ENCODE measurements around the gene FRMD5. TPM values are rescaled to one million over a fixed set of nuclear protein-coding genes. Genes with fewer than 3 reads are reported as not detected.

The FRMD5 gene
- total RNA-seq, 1 experiment from 2014 or later: not detected

DNA sequence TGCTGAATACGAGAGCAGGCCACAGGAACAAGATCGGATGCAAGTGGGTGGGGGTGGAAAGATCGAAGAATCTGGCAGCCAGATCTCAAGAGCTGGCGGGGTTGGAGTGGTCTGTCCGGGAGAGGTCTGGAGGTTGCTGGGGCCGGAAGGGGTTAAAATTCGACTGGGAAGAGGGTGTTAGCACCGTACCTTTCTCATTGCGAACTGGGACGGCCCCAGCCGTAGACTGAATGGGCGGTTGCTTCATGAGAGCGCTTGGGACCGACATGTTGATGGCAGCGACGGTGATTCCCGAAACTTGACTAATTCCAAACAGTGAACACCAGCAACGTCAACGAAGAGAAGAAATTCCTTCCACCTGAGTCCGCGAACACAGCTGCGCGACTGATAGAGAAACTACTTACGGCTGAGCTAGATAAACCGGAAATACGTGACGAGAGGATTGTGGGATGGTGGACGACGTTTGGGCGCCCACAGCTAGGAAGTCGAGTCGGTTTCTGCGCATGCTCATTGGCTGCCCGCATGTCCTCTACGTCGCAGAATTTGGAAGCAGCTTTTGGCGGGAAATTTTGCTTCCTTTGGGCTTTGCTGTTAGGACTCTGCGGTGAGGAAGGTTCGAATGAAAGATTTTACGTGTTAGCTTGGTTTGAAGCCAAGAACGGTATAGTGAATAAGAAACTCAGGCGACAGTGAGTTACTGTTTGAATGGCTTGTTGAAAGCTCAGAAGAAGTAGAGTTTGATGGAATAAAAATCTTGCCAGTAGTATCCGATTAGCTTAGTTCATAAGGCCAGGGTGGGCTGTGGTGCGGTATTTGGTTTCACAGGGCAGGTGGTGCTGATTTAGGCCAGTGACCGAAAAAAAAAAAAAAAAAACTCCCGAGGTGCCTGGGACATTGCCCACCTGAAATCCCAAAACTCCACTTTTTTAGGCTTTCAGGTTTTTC, 370.5 kb downstream of the FRMD5 start, which contains the start of gene MFAP1:
Gene MFAP1, minus strand, starts transcription at position 389 of the 945 bp plus-strand sequence. Its CDS starts 121 bp downstream, at position 268.
- peak; percentile 95 for DNase-seq (ENCODE audit: extremely low read depth, low read depth)

GRCh38 chr15:43821505-43821904, 373.6 kb downstream of the FRMD5 start:
- no peak for DNase-seq (ENCODE audit: extremely low read depth, low read depth)

Small RNAs within 50 kb of the gene (small RNA-seq; reads per million reads assigned to genes)
- 0 reads per million in 2 experiments for gene RF00019

Other genes starting within 250 kb of the FRMD5 start
- gene GOLM2, start 93.4 kb upstream of the FRMD5 start, total RNA-seq (2014; rRNA removed; shearing (Covaris generic)): 108 and 115 TPM in 2 replicates
- gene CTDSPL2, start 232.4 kb upstream of the FRMD5 start, total RNA-seq (2014; rRNA removed; shearing (Covaris generic)): 49.7 and 51.8 TPM in 2 replicates